Heart right ventricle (tissue), 16 donors: ENCODE results near the gene TMC2. TPM values are rescaled to one million over a fixed set of nuclear protein-coding genes. Genes with fewer than 3 reads are reported as not detected.
"Not testable (repeated sequence)": the region's sequence is repeated elsewhere in the genome, so short reads cannot be mapped to it uniquely, and the experiment has no call there.

Experiments
- ATAC-seq, 8 donors: fragments of 200-7000 bp; cut with Tn5 transposase; one replicate each; pipeline ENCODE4 v1.9.1; 2020; ENCODE audit warnings: mild to moderate bottlenecking in 8 of 8, moderate library complexity in 8 of 8, moderate number of reproducible peaks in 1 of 8
- DNase-seq, 2 donors: peaks; one replicate each; pipeline ENCODE4 v3.0.0-alpha.2; 2020
- H3K27ac ChIP-seq, 10 donors: fragments of 200-600 bp; sonication (generic) in 2 of 10; one replicate each; pipeline versions ENCODE4 v1.5.0 to v1.8.0; 2020 to 2022; ENCODE audit warnings: mild to moderate bottlenecking in 3 of 10
- H3K27me3 ChIP-seq, 7 donors: fragments of 200-600 bp; one replicate each; pipeline ENCODE4 v1.8.0; 2021 to 2022; ENCODE audit warnings: mild to moderate bottlenecking in 2 of 7
- H3K36me3 ChIP-seq, 9 donors: fragments of 200-600 bp; sonication (generic) in 1 of 9; one replicate each; pipeline versions ENCODE4 v1.5.0 to v1.8.0; 2020 to 2022; ENCODE audit warnings: mild to moderate bottlenecking in 2 of 9
- H3K4me1 ChIP-seq, 9 donors: fragments of 200-600 bp; sonication (generic) in 1 of 9; one replicate each; pipeline versions ENCODE4 v1.5.0 to v1.8.0; 2020 to 2022; ENCODE audit warnings: mild to moderate bottlenecking in 4 of 9
- H3K4me3 ChIP-seq, 10 donors: fragments of 200-600 bp; sonication (generic) in 2 of 10; one replicate each; pipeline versions ENCODE4 v1.5.0 to v1.8.0; 2020 to 2022; ENCODE audit warnings: mild to moderate bottlenecking in 7 of 10, moderate library complexity in 2 of 10
- H3K9me3 ChIP-seq, 11 donors: fragments of 200-600 bp in 10 of 11; sonication (generic) in 2 of 11; one replicate each; pipeline versions ENCODE4 v1.5.0 to v1.8.0; 2013 to 2022; ENCODE audit warnings: mild to moderate bottlenecking in 2 of 11, control low read depth in 1 of 11, moderate library complexity in 1 of 11
- CTCF ChIP-seq, 9 donors: fragments of 200-600 bp; sonication (generic) in 2 of 9; IDR thresholded peaks; one replicate each; pipeline versions ENCODE4 v1.5.0 to v1.8.0; 2021 to 2022; ENCODE audit warnings: antibody characterized with exemption in 9 of 9, mild to moderate bottlenecking in 5 of 9, moderate library complexity in 1 of 9
- WGBS, 2 donors: extraction: QIAGEN DNeasy Blood & Tissue Kit; methylation state at CpG; one replicate each; pipeline ENCODE4 v1.1.7; 2013; ENCODE audit warnings: inconsistent platforms in 1 of 2; 5-methylcytosine and 5-hydroxymethylcytosine counted together
- intact Hi-C, 10 donors: fragments of 100-400 bp; cut with DNase I; formaldehyde crosslinking; loops; one replicate each; pipeline versions ENCODE4 v1.11.1 to v1.14.2; 2022
- polyA plus RNA-seq, 2 donors: library from polyadenylated mRNA; stranded (reverse); fragments of 200-250 nt; gene quantifications; one replicate each; pipeline ENCODE4 v1.2.3, GENCODE V29; 2013
- total RNA-seq, 10 donors: library from RNA; stranded (reverse); fragmentation: NEBNext Ultra II Directional in 3 of 10; extraction: Animal tissue kit (Norgen Biotek cat#: 25700) in 3 of 10; gene quantifications; one replicate each; pipeline versions ENCODE4 v1.2.1 to v1.2.4, GENCODE V29; 2021 to 2023
- donor health status: Arrhythmogenic right ventricular cardiomyopathy.
- donor health status: ischemic (EF 13 %, LVEDD 7.1; RV severe dilation, severe dysfunction).
- donor health status: healthy with polysubstance abuse.
- donor health status: DM: no; HTN: yes; CAD: no.
- donor health status: DM: no; HTN: no; CAD: no.
- donor health status: ischemic (EF 25% LVEDD 6.9; RV normal size, moderate dysfunction).
- donor health status: ischemic (EF 25% LVEDD 5.7; RV mildly dilated, moderate dysfunction).
- donor health status: healthy.
- donor health status: DM: yes; HTN: yes; CAD: no.
- donor health status: Ischemic cardiomyopathy.
- donor health status: ischemic (EF 35%, LVEDD 5.7; RV mildly dilated, moderate dysfunction).
- donor health status: nonischemic (EF 11% LVEDD 7.7; RV severe dilation, severe dysfunction).
- donor health status: DM: yes; HTN: yes; CAD: no.
- donor health status: PGD.
- donor health status: ischemic (EF 29% LVEDD 5.4; RV normal size, mild dysfunction).
- donor health status: nonischemic (EF 23%, LVEDD 6.1; RV moderate dilation, normal function).

TMC2 gene
- total and polyA plus RNA-seq, 12 donors: 0.20 TPM; not detected in 11

GRCh38 chr20:2519115-2519809, 17.1 kb upstream of the TMC2 start:
- 91 to 93% methylated on average over 4 of the region's 4 CpGs for WGBS, 2 donors
- no peaks in the 10 kb centered on the region for H3K36me3 ChIP-seq
- H3K4me1 ChIP-seq: peaks cover 0 to 22% (median 3%) of the 10 kb centered on the region in 9 donors
- no peak overlapping the region for H3K27ac ChIP-seq
- intact Hi-C loops: no loop called here
- no peak for TF ChIP-seq CTCF (IDR thresholded peaks at IDR 0.05)
- H3K9me3 ChIP-seq: no peaks in the 10 kb centered on the region
- peaks cover 0 to 5% (median 0%) of the 10 kb centered on the region in 7 donors for H3K27me3 ChIP-seq
- ATAC-seq (no peak), DNase-seq (no peak)
- no peak overlapping the region for H3K4me3 ChIP-seq

- no peak for TF ChIP-seq CTCF (IDR thresholded peaks at IDR 0.05)
- Histone ChIP-seq H3K27me3 (peaks cover 0 to 5% (median 0%) of the 10 kb centered on the region in 7 donors), H3K4me3 (no peak overlapping the region), H3K36me3 (no peaks in the 10 kb centered on the region), H3K27ac (no peak overlapping the region), H3K4me1 (peaks cover 0 to 28% (median 5%) of the 10 kb centered on the region in 9 donors), H3K9me3 (no peaks in the 10 kb centered on the region)
- DNase-seq (no peak), ATAC-seq (no peak)
- WGBS, 2 donors: 90 to 93% methylated on average over 3 of the region's 3 CpGs
- intact Hi-C loops: loop anchor here in 6 of 10 donors (5.0 to 10.0 kb wide), 3 partner anchors 124 to 484 kb away; no protein-coding TSS in a partner anchor
Observed at GRCh38 chr20:2520617-2521016, 15.8 kb upstream of the TMC2 start.

GRCh38 chr20:2521369-2522305, 14.7 kb upstream of the TMC2 start:
- intact Hi-C loops: loop anchor here in 6 of 10 donors (5.0 to 10.0 kb wide), 3 partner anchors 123 to 483 kb away; no protein-coding TSS in a partner anchor
- no peak overlapping the region for H3K27ac ChIP-seq
- peaks cover 0 to 35% (median 6%) of the 10 kb centered on the region in 9 donors for H3K4me1 ChIP-seq
- peaks cover 0 to 5% (median 0%) of the 10 kb centered on the region in 7 donors for H3K27me3 ChIP-seq
- no peak overlapping the region for H3K4me3 ChIP-seq
- DNase-seq (peak; percentile 24 to 26), ATAC-seq (no peak)
- H3K9me3 ChIP-seq: no peaks in the 10 kb centered on the region
- WGBS, 2 donors: 18 to 19% methylated on average over 10 of the region's 10 CpGs
- no peaks in the 10 kb centered on the region for H3K36me3 ChIP-seq
- peak; percentile 64 to 90 (median 86) for TF ChIP-seq CTCF (IDR thresholded peaks at IDR 0.05)

- not testable (repeated sequence) for DNase-seq, H3K27me3 ChIP-seq, H3K9me3 ChIP-seq, H3K4me3 ChIP-seq, H3K36me3 ChIP-seq, ATAC-seq, H3K27ac ChIP-seq
- intact Hi-C loops: loop anchor here in 6 of 10 donors (5.0 to 10.0 kb wide), 3 partner anchors 122 to 482 kb away; no protein-coding TSS in a partner anchor
- WGBS, 2 donors: 87 to 92% methylated on average over 5 of the region's 5 CpGs
- peaks cover 0 to 35% (median 6%) of the 10 kb centered on the region in 9 donors for H3K4me1 ChIP-seq
Observed at GRCh38 chr20:2522826-2523429, 13.4 kb upstream of the TMC2 start.
